B cell (primary cell): ENCODE data around the gene YPEL3.

ENCODE experiments used
- CTCF ChIP-seq: fragments of 200-600 bp; IDR thresholded peaks from one replicate; pipeline ENCODE4 v1.8.0; 2022; ENCODE audit warnings: antibody characterized with exemption, mild to moderate bottlenecking
- EZH2 ChIP-seq: IDR thresholded peaks from 2 replicates; pipeline ENCODE4 v1.6.1; 2012; ENCODE audit warnings: borderline replicate concordance, low read depth, mild to moderate bottlenecking, moderate library complexity, low read length; ENCODE audit not compliant: insufficient read depth, poor library complexity, severe bottlenecking

GRCh38 chr16:30075503-30076275 is 20.3 kb downstream of the YPEL3 start, which contains the start of gene PPP4C:
- TF ChIP-seq EZH2 (no peak), CTCF (no peak)
